AG09309 (cell line): ENCODE data around the gene FAR2.

ENCODE experiments used
- DNase-seq: peaks from one replicate; pipeline ENCODE4 v3.0.0-alpha.2; 2010; ENCODE audit warnings: low read depth
- H3K4me3 ChIP-seq: 2 replicates; pipeline ENCODE4 v1.5.1; 2011; ENCODE audit warnings: mild to moderate bottlenecking, low read depth, low read length, moderate library complexity; ENCODE audit not compliant: control insufficient read depth
- CTCF ChIP-seq: IDR thresholded peaks from 2 replicates; pipeline ENCODE4 v1.5.1; 2011; ENCODE audit warnings: mild to moderate bottlenecking, low read depth, low read length, inconsistent platforms; ENCODE audit not compliant: insufficient read depth, control insufficient read depth; ENCODE audit errors: missing control alignments

FAR2 gene

GRCh38 chr12:29152981-29153630 is 4.0 kb downstream of the FAR2 start:
- H3K4me3 ChIP-seq = no peak overlapping the region
- DNase-seq = no peak

DNA sequence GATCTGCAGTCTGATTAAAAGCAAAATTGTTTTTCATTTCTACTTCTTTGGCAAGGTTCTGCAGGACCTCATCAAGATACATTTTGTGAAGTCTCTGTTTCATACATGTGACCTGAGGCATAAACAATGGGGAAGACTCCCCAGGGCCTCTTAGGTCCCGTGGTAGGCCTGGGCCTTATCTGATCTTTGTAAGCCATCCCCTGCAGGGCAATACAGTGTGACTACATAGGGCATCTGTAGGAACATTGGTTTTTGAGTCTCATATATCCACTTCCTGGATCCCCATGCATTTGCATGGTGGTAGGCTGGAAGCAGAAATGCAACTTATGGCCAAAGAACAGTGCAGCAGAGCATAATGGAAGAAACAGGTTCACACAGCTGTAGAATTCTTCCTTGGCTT is 6.0 kb downstream of the FAR2 start:
- DNase-seq = no peak
- no peak for TF ChIP-seq CTCF

More at GRCh38 chr12:29152981-29153630, 4.0 kb downstream of the FAR2 start:
- TF ChIP-seq CTCF = no peak

GRCh38 chr12:29157486-29157946 is 8.4 kb downstream of the FAR2 start:
- DNase-seq = peak; percentile 35
- no peak overlapping the region for H3K4me3 ChIP-seq
- no peak for TF ChIP-seq CTCF

More for the DNA sequence above, 6.0 kb downstream of the FAR2 start:
- H3K4me3 ChIP-seq = no peak overlapping the region

GRCh38 chr12:29158115-29158763 is 9.2 kb downstream of the FAR2 start:
- no peak for TF ChIP-seq CTCF
- H3K4me3 ChIP-seq = no peak overlapping the region
- no peak for DNase-seq

- TF ChIP-seq CTCF = no peak
- H3K4me3 ChIP-seq = no peak overlapping the region
- no peak for DNase-seq
These were observed 10.6 kb downstream of the FAR2 start for GRCh38 chr12:29159661-29160060.

- no peak for TF ChIP-seq CTCF
- H3K4me3 ChIP-seq = no peak overlapping the region
- DNase-seq = no peak
These were observed 11.2 kb downstream of the FAR2 start for GRCh38 chr12:29160230-29160629.
